Ovary (tissue), 3 donors: ENCODE results near the gene OLFM1.

Experiments
- EP300 ChIP-seq: sonication (generic); formaldehyde crosslinking; IDR thresholded peaks from one replicate; pipeline ENCODE4 v1.6.1; 2017; ENCODE audit warnings: antibody characterized with exemption
- POLR2A ChIP-seq: fragments of 450-650 bp; IDR thresholded peaks from one replicate; pipeline ENCODE4 v1.6.1; 2017; ENCODE audit warnings: antibody characterized with exemption, mild to moderate bottlenecking, moderate library complexity
- TF ChIP-seq, protein P1 (sequence below), 3 donors: fragments of 450-650 bp in 2 of 3; fragments of 200-600 bp in 1 of 3; IDR thresholded peaks; one replicate each; pipeline versions ENCODE4 v1.5.1 to v1.8.0; 2016 to 2022; ENCODE audit warnings: antibody characterized with exemption in 3 of 3, mild to moderate bottlenecking in 1 of 3
- donor health status: DM: no; HTN: no; CAD: no.

DNA sequence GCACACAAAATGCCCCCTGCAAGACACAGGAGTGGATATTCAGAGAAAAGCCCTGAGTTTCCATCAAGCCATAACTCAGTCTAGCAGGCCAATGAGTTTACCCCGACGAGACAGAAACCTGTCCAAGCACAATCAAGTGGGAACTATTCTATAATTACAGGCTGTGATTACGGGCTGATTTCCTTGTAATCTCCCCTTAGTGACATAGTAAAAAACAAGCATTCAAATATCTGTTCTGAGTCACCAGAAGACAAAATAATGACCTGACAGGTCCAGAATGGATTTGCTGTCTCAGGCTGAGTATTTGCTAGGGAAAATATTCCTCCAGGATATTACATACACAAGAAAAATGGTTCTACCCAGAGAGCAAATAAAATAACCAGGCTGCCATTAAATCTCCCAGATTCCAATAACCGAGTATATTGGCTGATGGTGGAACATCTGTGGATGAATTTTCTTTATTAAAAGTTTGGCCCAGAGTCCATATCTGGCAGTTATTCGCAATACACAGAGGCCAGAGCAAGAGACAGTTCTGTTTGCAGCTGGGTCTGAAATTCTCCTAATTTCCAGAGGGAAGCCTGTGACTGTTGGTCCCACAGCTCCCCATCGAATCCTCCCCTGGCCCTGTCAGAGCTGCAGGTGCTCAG lies 35.8 kb downstream of the OLFM1 start:
- TF ChIP-seq, protein P1, sequence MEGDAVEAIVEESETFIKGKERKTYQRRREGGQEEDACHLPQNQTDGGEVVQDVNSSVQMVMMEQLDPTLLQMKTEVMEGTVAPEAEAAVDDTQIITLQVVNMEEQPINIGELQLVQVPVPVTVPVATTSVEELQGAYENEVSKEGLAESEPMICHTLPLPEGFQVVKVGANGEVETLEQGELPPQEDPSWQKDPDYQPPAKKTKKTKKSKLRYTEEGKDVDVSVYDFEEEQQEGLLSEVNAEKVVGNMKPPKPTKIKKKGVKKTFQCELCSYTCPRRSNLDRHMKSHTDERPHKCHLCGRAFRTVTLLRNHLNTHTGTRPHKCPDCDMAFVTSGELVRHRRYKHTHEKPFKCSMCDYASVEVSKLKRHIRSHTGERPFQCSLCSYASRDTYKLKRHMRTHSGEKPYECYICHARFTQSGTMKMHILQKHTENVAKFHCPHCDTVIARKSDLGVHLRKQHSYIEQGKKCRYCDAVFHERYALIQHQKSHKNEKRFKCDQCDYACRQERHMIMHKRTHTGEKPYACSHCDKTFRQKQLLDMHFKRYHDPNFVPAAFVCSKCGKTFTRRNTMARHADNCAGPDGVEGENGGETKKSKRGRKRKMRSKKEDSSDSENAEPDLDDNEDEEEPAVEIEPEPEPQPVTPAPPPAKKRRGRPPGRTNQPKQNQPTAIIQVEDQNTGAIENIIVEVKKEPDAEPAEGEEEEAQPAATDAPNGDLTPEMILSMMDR (IDR thresholded peaks at IDR 0.05): no peak
- TF ChIP-seq EP300 (no peak), POLR2A (no peak)
